Activated gamma-delta T cell (primary cell): ENCODE results near the gene CREG1.

ENCODE experiments used
- DNase-seq: peaks from one replicate; lab custom pipeline; 2025; lab: John Stamatoyannopoulos, UW

Gene CREG1

DNA sequence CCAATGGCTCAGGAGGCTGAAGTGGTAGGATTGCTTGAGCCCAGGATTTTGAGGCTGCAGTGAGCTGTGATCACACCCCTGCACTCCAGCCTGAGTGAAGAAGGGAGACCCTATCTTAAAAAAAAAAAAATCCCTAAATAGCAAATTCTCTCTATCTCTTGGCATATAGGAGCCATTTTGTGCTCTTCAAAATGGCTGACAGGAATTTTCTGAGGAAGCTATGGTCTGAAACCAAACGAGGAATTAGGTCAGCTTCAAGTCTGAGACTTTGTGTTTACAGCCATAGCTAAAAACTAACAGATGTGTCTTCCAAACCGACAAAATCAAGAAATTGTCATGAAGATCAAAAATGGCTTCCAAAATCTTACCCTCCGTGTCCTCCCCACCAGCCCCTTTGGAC is 45.8 kb downstream of the CREG1 start:
- DNase-seq, result no peak

DNA sequence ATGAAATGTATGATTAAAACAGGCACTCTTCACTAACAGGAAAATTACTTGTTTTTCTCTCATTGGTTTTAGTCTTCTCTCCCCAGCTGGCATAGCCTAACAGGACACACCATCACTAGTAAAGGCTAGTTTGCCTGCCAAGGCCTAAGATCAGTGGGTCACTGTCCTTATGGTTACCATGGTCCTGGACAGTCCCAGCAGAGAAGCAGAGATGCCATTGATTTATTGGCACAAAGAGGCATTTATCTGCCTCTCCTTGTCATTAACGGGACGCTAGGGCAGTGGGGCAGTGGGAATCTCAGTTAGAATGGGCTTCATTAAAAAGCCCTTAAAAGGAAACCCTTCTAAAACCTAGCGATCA is 49.1 kb downstream of the CREG1 start:
- DNase-seq, result no peak

DNA sequence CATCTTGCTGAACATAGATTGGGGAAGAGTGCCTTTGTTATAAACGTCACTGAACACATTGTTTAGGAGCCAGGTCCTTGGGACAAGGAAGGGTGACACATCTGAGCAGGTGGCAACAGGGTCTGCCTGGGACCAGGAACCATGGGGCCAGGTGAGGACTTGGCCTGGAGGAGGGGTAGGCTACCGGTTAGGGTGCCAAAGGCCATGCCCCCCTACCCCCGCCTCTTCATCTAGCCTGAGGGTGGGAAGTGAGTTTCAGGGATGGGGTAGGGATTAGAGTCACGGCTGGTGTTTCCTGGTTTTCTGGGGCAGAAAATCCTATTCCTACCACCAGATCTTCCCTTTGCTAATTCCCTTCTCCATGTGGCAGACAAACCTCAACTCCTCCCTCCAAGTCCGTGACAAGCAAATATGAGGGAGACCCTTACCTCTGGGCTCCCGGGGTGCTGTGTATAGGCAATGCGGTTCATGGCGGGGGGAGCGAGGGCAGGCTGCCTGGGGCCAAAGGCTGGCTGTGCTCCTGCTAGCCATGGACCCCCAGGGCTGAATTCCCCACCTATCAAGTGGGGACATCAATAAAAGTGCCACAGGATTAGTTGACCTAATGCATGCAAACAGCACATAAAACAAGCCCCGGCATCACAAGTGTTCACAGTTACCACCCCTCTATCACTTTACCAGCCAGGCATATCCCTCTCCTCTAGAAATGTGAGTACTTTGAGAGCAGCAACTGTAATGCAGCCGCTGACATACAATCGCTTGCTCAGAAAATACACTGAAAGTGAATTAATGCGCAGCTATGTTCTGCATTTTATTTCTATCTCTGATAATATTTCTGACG is 49.7 kb downstream of the CREG1 start:
- DNase-seq, result no peak

DNA sequence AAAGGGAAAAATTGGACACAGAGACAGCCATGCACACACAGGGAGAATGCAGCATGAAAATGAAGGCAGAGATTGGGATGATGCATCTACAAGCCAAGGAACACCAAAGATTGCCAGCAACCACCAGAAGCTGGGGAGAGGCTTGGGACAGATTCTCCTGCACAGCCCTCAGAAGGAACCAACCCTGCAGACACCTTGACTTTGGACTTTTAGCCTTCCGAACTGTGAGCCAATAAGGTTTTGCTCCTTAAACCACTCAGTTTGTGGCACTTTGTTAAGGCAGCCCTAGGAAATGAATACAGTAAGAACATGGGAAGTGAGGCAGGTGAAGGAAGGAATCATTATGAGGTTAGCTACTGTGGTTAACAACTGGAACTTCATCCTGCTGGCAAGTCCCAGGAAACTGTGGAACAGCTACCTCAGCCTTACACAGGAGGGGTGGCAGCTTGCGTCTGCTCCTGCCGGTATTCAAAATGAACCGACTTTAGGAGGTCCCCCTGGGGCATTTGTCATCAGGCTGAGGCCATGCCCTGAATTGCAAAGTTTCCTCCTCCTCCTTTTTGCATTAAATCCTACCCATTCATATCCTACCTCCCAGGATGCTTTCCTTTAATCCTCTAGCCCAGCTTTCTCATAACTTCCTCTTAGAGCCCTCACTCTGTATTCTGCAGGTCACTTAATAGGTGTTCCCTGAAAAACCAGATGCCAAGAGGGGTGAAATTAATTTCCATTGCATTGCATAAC is 50.7 kb downstream of the CREG1 start:
- DNase-seq, result no peak

DNA sequence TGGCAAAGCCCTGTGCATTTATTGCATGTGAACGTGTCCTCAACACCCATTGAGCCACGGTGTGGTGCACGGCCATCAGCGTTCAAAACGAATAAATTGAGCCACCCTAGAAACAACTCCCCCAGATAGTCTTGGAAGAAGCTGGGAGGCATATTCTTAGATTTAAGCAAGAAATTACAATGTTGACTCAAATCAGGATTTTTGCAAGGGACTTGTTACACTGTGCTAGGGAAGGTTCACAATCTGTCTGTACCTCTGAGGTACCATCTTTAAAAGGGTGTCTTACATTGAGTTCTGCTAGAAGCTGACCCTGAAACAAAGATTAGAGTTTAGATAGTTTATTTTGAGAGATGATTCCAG is 51.4 kb downstream of the CREG1 start:
- no peak for DNase-seq

DNA sequence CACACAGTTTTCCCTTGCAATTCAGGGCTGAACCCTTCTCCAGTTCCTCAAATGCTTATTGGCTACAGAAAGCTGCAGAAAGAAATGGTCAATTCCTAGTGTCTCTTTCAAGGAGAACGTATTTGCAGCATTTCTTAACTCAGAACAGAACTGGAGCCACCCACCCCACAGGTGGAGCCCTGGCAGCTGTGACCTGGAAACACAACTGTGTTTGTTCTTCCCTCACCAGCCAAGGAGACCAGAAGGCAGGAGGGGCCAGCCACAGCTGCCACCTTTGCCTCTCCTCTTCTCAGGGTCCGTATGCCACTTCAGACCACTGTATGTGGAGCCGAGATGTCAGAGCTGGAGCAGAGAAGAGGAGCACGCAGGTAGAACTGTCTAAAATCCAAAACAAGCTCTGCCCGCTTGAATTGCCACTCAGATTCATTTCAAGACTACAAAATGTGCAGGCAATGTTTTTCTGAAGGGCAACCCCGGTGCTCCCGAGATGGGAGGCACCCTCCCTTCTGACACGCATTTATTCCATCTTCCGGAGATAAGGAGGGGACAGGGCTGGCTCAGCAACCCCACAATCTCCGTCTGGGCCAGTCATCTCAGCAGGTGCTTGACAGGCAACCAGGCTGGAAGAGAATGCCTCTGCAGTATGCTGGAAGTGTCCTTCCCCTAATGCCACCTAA is 51.9 kb downstream of the CREG1 start:
- no peak for DNase-seq

DNA sequence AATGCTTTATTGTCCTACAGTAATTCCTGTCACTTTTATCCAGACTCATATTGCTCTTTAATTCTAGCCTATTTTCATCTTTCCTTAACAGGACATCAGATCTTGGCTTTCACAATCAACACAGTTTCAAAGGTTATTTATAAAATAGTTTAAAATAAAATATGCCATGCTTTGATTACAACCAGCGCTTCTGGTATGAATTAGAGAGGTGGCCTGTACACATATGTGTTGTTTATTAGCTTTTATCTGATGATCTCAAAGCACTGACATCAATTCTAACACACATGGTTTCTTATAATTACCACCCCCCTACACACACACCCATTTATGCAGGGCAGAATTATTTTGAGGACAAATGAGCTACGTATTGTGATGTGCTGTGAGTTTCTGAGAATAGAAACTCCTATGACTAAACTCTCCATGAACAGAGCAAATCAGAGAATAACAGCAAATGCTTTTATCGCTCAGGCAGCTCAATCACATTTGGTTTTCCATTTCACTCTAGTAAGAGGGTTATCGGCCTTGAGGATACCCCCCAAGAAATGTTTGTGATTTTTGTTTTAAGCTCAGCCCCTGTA is 53.2 kb downstream of the CREG1 start:
- DNase-seq, result no peak

DNA sequence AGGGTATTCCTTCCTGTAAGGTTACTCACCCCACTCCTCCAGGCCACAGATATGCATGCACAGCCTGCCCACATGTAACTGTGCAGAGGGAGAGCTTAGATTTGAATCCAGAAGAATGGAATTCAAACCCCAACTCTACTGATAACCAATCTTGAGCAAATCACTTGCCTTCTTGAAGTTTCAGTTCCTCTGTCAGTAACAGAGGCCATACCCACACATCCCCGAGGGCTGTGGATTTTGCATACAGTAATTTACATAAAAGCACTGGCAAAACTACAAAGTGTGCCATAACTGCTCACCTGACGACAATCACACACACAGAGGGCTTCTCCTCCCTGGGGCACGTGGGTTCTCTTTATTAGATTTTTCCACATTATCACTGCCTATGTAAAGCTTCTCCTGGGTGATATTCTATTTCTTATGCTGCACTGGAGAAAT is 53.9 kb downstream of the CREG1 start:
- DNase-seq, result no peak

DNA sequence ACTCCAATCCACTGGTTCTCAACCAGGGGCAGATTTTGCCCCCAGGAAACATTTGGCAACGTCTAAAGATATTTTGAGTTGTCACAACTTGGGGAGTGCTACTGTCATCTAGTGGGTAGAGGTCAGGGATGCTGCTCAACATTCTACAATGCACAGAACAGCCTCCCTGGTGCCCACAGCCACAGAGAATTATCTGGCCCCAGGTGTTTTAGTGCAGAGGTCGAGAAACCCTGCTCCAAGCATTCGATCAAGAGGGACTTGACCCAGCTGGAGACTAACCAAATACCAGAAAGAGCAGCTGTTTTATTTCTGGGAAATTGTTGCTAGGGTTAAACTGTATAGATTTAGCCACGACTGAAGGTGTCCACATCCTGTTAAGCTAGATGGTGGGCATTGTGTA is 54.5 kb downstream of the CREG1 start:
- DNase-seq, result no peak

DNA sequence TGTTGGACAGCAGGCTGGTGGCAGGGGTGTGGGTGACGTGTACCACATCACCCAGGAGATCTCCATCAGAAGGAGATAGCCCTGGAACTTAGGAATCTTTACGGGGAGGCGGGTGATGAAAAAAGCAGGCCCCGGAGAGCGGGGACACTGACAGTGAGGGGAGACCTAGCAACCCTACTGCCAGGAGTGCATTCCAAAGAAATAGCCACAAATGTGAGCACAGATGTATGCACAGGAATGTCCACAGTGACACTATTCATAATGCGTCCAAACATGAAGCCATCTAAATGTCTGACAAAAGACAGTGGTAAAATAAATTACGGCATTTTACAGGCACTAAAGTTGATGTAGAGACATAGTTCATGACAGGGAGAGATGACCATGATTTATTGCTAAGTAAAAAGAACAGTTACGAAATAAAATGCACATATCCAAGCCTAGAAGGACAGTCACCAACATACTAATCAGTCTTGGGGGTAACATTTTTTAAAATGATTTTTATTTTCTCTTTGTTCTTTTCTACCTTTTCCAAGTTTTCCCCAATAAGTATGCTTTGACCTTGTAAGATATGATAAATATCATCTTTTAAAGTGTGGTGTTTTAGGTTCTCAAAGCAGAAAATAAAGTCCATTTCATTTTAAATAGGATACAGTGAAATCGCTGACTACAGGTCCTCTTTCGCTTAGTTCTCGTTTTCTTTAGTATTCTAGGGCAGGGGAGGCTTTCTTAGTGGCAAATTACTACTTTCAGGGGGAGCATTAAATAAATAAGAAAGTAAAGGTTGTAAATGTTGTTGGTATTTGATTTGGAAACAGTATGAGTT is 56.6 kb downstream of the CREG1 start:
- DNase-seq, result no peak

DNA sequence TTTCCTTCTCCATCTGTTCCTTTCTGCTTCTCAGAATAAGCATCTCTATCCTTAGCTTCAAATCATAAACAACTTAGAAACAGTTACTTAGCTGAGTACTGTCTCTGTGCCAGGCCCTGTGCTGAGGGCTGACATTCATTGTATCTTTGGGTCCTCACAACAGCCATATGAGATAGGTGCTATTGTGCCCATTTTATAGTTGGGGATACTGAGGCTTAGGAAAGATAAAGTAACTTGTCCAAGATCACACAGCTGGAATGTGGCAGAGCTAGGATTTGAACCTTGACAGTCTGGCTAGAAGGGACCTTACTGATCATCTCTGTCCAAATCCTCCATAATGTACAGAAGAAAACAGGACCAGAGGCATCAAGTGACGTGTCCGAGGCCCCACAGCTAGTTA is 60.2 kb downstream of the CREG1 start:
- no peak for DNase-seq

DNA sequence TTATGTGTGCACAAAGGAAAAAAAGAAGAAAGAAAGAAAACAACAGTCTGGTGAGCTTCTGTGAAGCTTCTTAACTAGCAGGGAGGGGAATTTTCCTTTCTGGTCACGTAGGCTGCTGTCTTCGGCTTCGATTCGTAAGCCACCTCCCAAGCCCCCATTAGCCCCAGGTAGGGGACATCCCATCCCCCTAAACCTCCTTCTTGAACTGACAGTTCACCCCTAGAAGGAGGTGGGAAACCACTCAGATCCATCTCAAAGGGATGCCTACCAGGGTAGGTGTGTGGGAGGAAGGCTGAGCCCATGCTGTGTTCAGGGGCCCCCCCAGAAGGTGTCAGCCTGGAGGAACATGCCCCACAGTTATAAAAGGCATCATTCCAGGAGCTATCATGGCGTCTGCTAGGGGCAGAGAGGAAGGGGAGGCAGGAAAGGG is 61.1 kb downstream of the CREG1 start:
- no peak for DNase-seq

DNA sequence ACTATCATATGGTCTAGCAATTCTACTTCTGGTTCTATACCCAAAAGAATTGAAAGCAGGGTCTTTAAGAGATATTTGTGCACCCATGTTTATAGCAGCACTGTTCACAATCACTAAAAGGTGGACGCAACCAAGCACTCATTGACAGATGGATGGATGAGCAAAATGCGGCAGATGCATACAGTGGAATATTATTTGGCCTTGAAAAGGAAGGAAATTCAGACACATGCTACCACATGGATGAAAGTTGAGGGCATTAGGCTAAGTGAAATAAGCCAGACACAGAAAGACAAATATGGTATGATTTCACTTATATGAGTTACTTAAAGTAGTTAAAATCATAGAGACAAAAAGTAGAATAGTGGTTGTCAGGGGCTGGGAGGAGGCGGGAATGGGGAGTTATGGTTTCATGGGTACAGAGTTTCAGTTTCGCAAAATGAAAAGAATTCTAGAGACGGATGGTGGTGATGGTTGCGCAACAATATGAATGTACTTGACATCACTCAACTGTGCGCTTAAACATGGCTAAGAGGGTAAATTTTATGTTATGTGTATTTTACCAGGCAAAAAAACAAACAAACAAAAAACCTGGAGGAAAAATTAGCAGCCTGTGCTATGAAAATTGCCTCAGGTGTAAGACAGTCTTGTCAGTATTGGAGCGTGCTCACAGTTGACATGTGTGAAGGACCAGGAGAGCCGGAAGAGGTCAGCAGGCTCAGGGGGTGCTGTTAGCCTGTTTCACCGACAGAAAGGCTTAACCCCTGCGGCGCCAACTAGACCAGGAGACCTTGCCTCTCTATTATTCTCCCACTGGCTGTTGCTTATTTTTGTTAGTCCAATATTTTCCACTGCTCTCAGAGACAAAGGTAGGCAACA is 61.7 kb downstream of the CREG1 start:
- DNase-seq, result no peak
